ENCODE data around the gene PDCD1. TPM values are rescaled to one million over a fixed set of nuclear protein-coding genes. Genes with fewer than 3 reads are reported as not detected.
"Not testable (repeated sequence)": the region's sequence is repeated elsewhere in the genome, so short reads cannot be mapped to it uniquely, and the experiment has no call there.

The PDCD1 gene
- total RNA-seq, 2 experiments from 2014 or later: 9.5 to 11.4 TPM

DNA sequence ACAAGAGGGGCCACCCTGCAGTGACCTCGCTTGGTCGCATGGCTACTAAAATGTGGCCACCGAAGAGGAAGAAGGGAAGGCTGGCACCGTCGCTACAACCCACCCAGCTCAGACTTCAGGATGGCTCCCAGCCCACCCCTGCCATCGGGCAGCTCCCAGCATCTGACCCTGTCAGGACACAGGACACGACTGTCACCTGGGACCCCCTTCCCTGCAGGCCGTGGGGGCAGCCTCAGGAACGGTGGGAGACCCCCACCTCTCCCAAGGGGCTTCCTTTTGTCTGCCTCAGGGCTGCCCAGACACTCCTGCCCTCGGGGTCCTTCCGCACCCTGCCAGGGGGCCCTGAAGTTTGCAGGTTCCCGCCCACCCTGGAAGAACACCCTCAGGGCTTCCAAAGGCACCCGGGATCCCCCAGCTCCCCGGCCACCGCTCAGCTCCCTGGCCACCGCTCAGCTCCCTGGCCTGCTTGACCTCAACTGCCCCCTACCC is 18.5 kb upstream of the PDCD1 start:
- ATAC-seq (ENCODE audit: poor library complexity) (no peak), DNase-seq (no peak)
- Mint-ChIP-seq H3K27ac (no peak overlapping the region), H3K4me1 (ENCODE audit: low read depth) (peaks cover 20% of the 10 kb centered on the region), H3K4me3 (no peak overlapping the region), H3K36me3 (ENCODE audit: low read depth) (peaks cover 11% of the 10 kb centered on the region), H3K27me3 (no peaks in the 10 kb centered on the region), H3K9me3 (no peaks in the 10 kb centered on the region)
- Histone ChIP-seq H3K36me3 (ENCODE audit: insufficient read depth, low read length) (no peaks in the 10 kb centered on the region), H3K27ac (ENCODE audit: low read depth in 1 of 2, low read length in 2 of 2) (no peak overlapping the region), H3K4me1 (ENCODE audit: insufficient read depth, low read length) (peaks cover 29% of the 10 kb centered on the region), H3K9me3 (ENCODE audit: control insufficient read depth in 1 of 2, insufficient read depth in 1 of 2, low read length in 2 of 2) (no peaks in the 10 kb centered on the region), H3K27me3 (ENCODE audit: control insufficient read depth in 1 of 2, insufficient read depth in 2 of 2, low read length in 2 of 2) (no peaks in the 10 kb centered on the region), H3K4me3 (ENCODE audit: low read length) (no peak overlapping the region)
- ChIA-PET CTCF (interaction anchor here (0.6 to 1.3 kb wide), 2 partner anchors 9 to 36 kb away, joined by 3 to 9 read pairs; no protein-coding TSS in a partner anchor), POLR2A (no interaction called here)
- TF ChIP-seq, protein P1, sequence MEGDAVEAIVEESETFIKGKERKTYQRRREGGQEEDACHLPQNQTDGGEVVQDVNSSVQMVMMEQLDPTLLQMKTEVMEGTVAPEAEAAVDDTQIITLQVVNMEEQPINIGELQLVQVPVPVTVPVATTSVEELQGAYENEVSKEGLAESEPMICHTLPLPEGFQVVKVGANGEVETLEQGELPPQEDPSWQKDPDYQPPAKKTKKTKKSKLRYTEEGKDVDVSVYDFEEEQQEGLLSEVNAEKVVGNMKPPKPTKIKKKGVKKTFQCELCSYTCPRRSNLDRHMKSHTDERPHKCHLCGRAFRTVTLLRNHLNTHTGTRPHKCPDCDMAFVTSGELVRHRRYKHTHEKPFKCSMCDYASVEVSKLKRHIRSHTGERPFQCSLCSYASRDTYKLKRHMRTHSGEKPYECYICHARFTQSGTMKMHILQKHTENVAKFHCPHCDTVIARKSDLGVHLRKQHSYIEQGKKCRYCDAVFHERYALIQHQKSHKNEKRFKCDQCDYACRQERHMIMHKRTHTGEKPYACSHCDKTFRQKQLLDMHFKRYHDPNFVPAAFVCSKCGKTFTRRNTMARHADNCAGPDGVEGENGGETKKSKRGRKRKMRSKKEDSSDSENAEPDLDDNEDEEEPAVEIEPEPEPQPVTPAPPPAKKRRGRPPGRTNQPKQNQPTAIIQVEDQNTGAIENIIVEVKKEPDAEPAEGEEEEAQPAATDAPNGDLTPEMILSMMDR (IDR thresholded peaks at IDR 0.05): no peak
- intact Hi-C loops (cut with DNase I, micrococcal nuclease): loop anchor here in 1 of 2 experiments (5.0 kb wide), 3 partner anchors 260 to 1025 kb away; no protein-coding TSS in a partner anchor

DNA sequence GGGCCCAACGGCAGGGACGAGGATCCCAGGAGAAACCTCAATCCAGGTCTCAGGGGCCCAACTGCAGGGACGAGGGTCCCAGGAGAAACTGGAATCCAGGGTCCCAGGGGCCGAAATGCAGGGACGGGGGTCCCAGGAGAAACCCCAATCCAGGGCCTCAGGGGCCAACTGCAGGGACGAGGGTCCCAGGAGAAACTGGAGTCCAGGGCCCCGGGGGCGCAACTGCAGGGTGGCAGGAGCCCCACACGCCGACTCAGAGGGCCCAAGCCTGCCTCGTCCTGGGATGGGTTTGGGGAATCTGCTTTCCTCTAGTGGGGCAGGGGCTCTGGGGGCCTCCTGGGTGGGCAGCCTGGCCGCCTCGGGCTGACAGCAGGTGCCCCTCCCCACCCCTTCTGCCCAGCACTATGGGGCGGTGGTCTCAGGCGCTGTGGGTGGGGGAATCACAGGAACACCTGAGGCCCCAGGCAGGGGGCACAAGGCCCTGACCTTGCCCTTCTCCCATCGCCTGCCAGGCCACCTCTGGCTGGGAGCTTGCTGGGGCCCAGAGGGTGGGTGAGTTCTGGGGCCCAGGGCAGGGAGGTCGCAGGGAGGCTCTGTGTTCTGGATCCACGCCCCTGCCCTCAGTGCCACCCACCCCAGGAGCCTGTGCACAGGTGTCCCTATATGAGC is 18.0 kb upstream of the PDCD1 start:
- TF ChIP-seq, protein P1 (IDR thresholded peaks at IDR 0.05): no peak
- no peak overlapping the region for H3K4me3 ChIP-seq (ENCODE audit: low read length)
- no peak overlapping the region for H3K27ac ChIP-seq (ENCODE audit: low read depth in 1 of 2, low read length in 2 of 2)
- no peak overlapping the region for H3K4me3 Mint-ChIP-seq
- peaks cover 9% of the 10 kb centered on the region for H3K36me3 Mint-ChIP-seq (ENCODE audit: low read depth)
- H3K27ac Mint-ChIP-seq: no peak overlapping the region
- no peaks in the 10 kb centered on the region for H3K27me3 Mint-ChIP-seq
- ATAC-seq (ENCODE audit: poor library complexity) (no peak), DNase-seq (no peak)
- H3K4me1 Mint-ChIP-seq (ENCODE audit: low read depth): peaks cover 16% of the 10 kb centered on the region
- H3K36me3 ChIP-seq (ENCODE audit: insufficient read depth, low read length): no peaks in the 10 kb centered on the region
- H3K4me1 ChIP-seq (ENCODE audit: insufficient read depth, low read length): peaks cover 29% of the 10 kb centered on the region
- intact Hi-C loops (cut with DNase I, micrococcal nuclease): loop anchor here in 1 of 2 experiments (5.0 kb wide), 3 partner anchors 259 to 1024 kb away; no protein-coding TSS in a partner anchor
- ChIA-PET CTCF (interaction anchor here (0.6 kb wide), 1 partner anchor 36 kb away, joined by 3 read pairs; no protein-coding TSS in a partner anchor), POLR2A (no interaction called here)
- no peaks in the 10 kb centered on the region for H3K9me3 ChIP-seq (ENCODE audit: control insufficient read depth in 1 of 2, insufficient read depth in 1 of 2, low read length in 2 of 2)
- H3K27me3 ChIP-seq (ENCODE audit: control insufficient read depth in 1 of 2, insufficient read depth in 2 of 2, low read length in 2 of 2): no peaks in the 10 kb centered on the region
- no peaks in the 10 kb centered on the region for H3K9me3 Mint-ChIP-seq

DNA sequence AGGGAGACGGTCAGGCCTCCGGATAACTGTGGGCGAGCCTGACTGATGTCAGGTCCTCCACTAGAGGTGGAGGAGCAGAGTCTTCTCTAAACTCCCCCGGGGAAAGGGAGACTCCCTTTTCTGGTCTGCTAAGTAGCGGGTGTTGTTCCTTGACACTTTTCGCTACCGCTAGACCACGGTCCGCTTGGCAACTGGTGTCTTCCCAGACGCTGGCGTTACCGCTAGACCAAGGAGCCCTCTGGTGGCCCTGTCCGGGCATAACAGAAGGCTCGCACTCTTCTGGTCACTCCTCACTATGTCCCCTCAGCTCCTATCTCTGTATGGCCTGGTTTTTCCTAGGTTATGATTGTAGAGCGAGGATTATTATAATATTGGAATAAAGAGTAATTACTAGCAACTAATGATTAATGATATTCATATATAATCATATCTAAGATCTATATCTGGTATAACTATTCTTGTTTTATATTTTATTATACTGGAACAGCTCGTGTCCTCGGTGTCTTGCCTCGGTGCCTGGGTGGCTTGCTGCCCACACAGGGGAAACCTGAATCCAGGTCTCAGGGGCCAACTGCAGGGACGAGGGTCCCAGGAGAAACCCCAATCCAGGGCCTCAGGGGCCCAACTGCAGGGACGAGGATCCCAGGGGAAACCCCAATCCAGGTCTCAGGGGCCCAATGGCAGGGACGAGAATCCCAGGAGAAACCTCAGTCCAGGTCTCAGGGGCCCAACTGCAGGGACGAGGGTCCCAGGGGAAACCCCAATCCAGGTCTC is 17.2 kb upstream of the PDCD1 start:
- H3K27me3 Mint-ChIP-seq; POLR2A ChIA-PET; H3K27me3 ChIP-seq (ENCODE audit: control insufficient read depth in 1 of 2, insufficient read depth in 2 of 2, low read length in 2 of 2); ATAC-seq (ENCODE audit: poor library complexity); H3K9me3 ChIP-seq (ENCODE audit: control insufficient read depth in 1 of 2, insufficient read depth in 1 of 2, low read length in 2 of 2); H3K36me3 Mint-ChIP-seq (ENCODE audit: low read depth); H3K4me3 Mint-ChIP-seq; CTCF ChIA-PET; H3K4me3 ChIP-seq (ENCODE audit: low read length); H3K27ac Mint-ChIP-seq; DNase-seq; H3K27ac ChIP-seq (ENCODE audit: low read depth in 1 of 2, low read length in 2 of 2); H3K36me3 ChIP-seq (ENCODE audit: insufficient read depth, low read length); H3K9me3 Mint-ChIP-seq: not testable (repeated sequence)
- TF ChIP-seq, protein P1 (IDR thresholded peaks at IDR 0.05): peak; percentile 24
- intact Hi-C loops (cut with DNase I, micrococcal nuclease): loop anchor here in 1 of 2 experiments (5.0 kb wide), 3 partner anchors 259 to 1024 kb away; no protein-coding TSS in a partner anchor
- peaks cover 14% of the 10 kb centered on the region for H3K4me1 Mint-ChIP-seq (ENCODE audit: low read depth)
- H3K4me1 ChIP-seq (ENCODE audit: insufficient read depth, low read length): peaks cover 29% of the 10 kb centered on the region
